ENCODE data around the gene KIAA1217. TPM values are rescaled to one million over a fixed set of nuclear protein-coding genes. Genes with fewer than 3 reads are reported as not detected.

The KIAA1217 gene
- polyA plus RNA-seq, 3 donors: not detected

GRCh38 chr10:24340883-24341282, 131.9 kb downstream of the KIAA1217 start:
- Histone ChIP-seq H3K9ac (ENCODE audit: insufficient read depth, low read length, poor library complexity, severe bottlenecking) (no peak overlapping the region), H3K27me3 (ENCODE audit: control insufficient read depth in 2 of 2, insufficient read depth in 2 of 2, low read length in 2 of 2) (no peaks in the 10 kb centered on the region), H4K20me1 (ENCODE audit: insufficient read depth, low read length) (no peaks in the 10 kb centered on the region), H3K4me1 (ENCODE audit: control insufficient read depth in 1 of 2, insufficient read depth in 2 of 2, low read length in 2 of 2) (no peaks in the 10 kb centered on the region), H3K4me3 (replicated peaks in 1 of 3; ENCODE audit: low read depth in 2 of 3, low read length in 3 of 3) (no peak overlapping the region), H3K79me2 (ENCODE audit: insufficient read depth, low read length) (no peaks in the 10 kb centered on the region), H3K9me3 (replicated peaks in 1 of 2; ENCODE audit: control insufficient read depth in 1 of 2, insufficient read depth in 1 of 2, low read length in 2 of 2) (no peaks in the 10 kb centered on the region), H3K4me2 (replicated peaks; ENCODE audit: extremely low read depth, low read length, poor library complexity, severe bottlenecking) (no peak overlapping the region), H2AFZ (ENCODE audit: insufficient read depth, low read depth, low read length, poor library complexity, severe bottlenecking) (no peak overlapping the region), H3K27ac (ENCODE audit: low read depth in 1 of 2, low read length in 2 of 2) (no peak overlapping the region), H3K36me3 (replicated peaks in 1 of 2; ENCODE audit: control insufficient read depth in 1 of 2, insufficient read depth in 2 of 2, low read length in 2 of 2) (no peaks in the 10 kb centered on the region)
- Mint-ChIP-seq H3K9me3 (peaks cover 0 to 9% (median 0%) of the 10 kb centered on the region in 7 donors), H3K4me3 (no peak overlapping the region), H3K27ac (no peak overlapping the region), H3K27me3 (ENCODE audit: low read depth in 3 of 3) (peaks cover 0 to 6% (median 3%) of the 10 kb centered on the region in 3 donors), H3K4me1 (no peaks in the 10 kb centered on the region), H3K36me3 (no peaks in the 10 kb centered on the region)
- TF ChIP-seq CTCF (IDR thresholded peaks at IDR 0.05): no peak
- WGBS (ENCODE audit: insufficient coverage): no CpG with 5 or more reads among the region's 7 CpGs
- intact Hi-C loops (cut with micrococcal nuclease): no loop called here
- no peak for DNase-seq

- no peaks in the 10 kb centered on the region for H3K79me2 ChIP-seq (ENCODE audit: insufficient read depth, low read length)
- H3K27me3 Mint-ChIP-seq (ENCODE audit: low read depth in 3 of 3): peaks cover 0 to 8% (median 2%) of the 10 kb centered on the region in 3 donors
- H3K4me1 Mint-ChIP-seq: no peaks in the 10 kb centered on the region
- no CpG with 5 or more reads among the region's 4 CpGs for WGBS (ENCODE audit: insufficient coverage)
- peaks cover 0 to 12% (median 0%) of the 10 kb centered on the region in 7 donors for H3K9me3 Mint-ChIP-seq
- no peak overlapping the region for H2AFZ ChIP-seq (ENCODE audit: insufficient read depth, low read depth, low read length, poor library complexity, severe bottlenecking)
- H3K4me3 ChIP-seq (replicated peaks in 1 of 3; ENCODE audit: low read depth in 2 of 3, low read length in 3 of 3): no peak overlapping the region
- no peaks in the 10 kb centered on the region for H3K9me3 ChIP-seq (replicated peaks in 1 of 2; ENCODE audit: control insufficient read depth in 1 of 2, insufficient read depth in 1 of 2, low read length in 2 of 2)
- H3K36me3 ChIP-seq (replicated peaks in 1 of 2; ENCODE audit: control insufficient read depth in 1 of 2, insufficient read depth in 2 of 2, low read length in 2 of 2): no peaks in the 10 kb centered on the region
- H3K4me1 ChIP-seq (ENCODE audit: control insufficient read depth in 1 of 2, insufficient read depth in 2 of 2, low read length in 2 of 2): no peaks in the 10 kb centered on the region
- no peak overlapping the region for H3K4me3 Mint-ChIP-seq
- no peak overlapping the region for H3K27ac Mint-ChIP-seq
- H3K4me2 ChIP-seq (replicated peaks; ENCODE audit: extremely low read depth, low read length, poor library complexity, severe bottlenecking): no peak overlapping the region
- no peak overlapping the region for H3K27ac ChIP-seq (ENCODE audit: low read depth in 1 of 2, low read length in 2 of 2)
- no peaks in the 10 kb centered on the region for H3K27me3 ChIP-seq (ENCODE audit: control insufficient read depth in 2 of 2, insufficient read depth in 2 of 2, low read length in 2 of 2)
- no peak overlapping the region for H3K9ac ChIP-seq (ENCODE audit: insufficient read depth, low read length, poor library complexity, severe bottlenecking)
- intact Hi-C loops (cut with micrococcal nuclease): no loop called here
- DNase-seq: no peak
- H4K20me1 ChIP-seq (ENCODE audit: insufficient read depth, low read length): no peaks in the 10 kb centered on the region
- no peaks in the 10 kb centered on the region for H3K36me3 Mint-ChIP-seq
- TF ChIP-seq CTCF (IDR thresholded peaks at IDR 0.05): no peak
Observed at GRCh38 chr10:24341371-24341770, 132.4 kb downstream of the KIAA1217 start.
